Endothelial cell (in vitro differentiated cells): Measurements from ENCODE around the gene GJC1. TPM values are rescaled to one million over a fixed set of nuclear protein-coding genes. Genes with fewer than 3 reads are reported as not detected.

ENCODE experiments used
- DNase-seq: peaks from one replicate; pipeline ENCODE4 v3.0.0; 2021; ENCODE audit warnings: low spot score
- H3K27ac Mint-ChIP-seq: one replicate; pipeline ENCODE4 v1.8.0; 2021; ENCODE audit warnings: mixed read lengths, inconsistent platforms; ENCODE audit not compliant: unreplicated experiment
- H3K27me3 Mint-ChIP-seq: one replicate; pipeline ENCODE4 v1.8.0; 2021; ENCODE audit warnings: mild to moderate bottlenecking, moderate library complexity, mixed read lengths, inconsistent platforms; ENCODE audit not compliant: unreplicated experiment
- H3K36me3 Mint-ChIP-seq: one replicate; pipeline ENCODE4 v1.8.0; 2021; ENCODE audit warnings: mild to moderate bottlenecking, low read depth, mixed read lengths, inconsistent platforms; ENCODE audit not compliant: unreplicated experiment
- H3K4me1 Mint-ChIP-seq: one replicate; pipeline ENCODE4 v1.8.0; 2021; ENCODE audit warnings: mild to moderate bottlenecking, mixed read lengths, inconsistent platforms; ENCODE audit not compliant: unreplicated experiment
- H3K4me3 Mint-ChIP-seq: one replicate; pipeline ENCODE4 v1.8.0; 2021; ENCODE audit warnings: mild to moderate bottlenecking, mixed read lengths, inconsistent platforms; ENCODE audit not compliant: unreplicated experiment
- H3K9me3 Mint-ChIP-seq: one replicate; pipeline ENCODE4 v1.8.0; 2021; ENCODE audit warnings: mixed read lengths, inconsistent platforms; ENCODE audit not compliant: unreplicated experiment
- total RNA-seq: library from RNA; stranded (reverse); fragmentation: NEBNext Ultra II Directional; extraction: Animal tissue kit (Norgen Biotek cat#: 25700); gene quantifications from one replicate; pipeline ENCODE4 v1.2.1, GENCODE V29; 2021; ENCODE audit not compliant: unreplicated experiment
- TF ChIP-seq, protein P1 (sequence below): fragments of 200-600 bp; sonication (generic); IDR thresholded peaks from one replicate; pipeline ENCODE4 v1.5.0; 2021; ENCODE audit warnings: antibody characterized with exemption; ENCODE audit not compliant: unreplicated experiment

GJC1 gene
- total RNA-seq, 1 donor from 2014 or later, result 36.5 TPM

DNA sequence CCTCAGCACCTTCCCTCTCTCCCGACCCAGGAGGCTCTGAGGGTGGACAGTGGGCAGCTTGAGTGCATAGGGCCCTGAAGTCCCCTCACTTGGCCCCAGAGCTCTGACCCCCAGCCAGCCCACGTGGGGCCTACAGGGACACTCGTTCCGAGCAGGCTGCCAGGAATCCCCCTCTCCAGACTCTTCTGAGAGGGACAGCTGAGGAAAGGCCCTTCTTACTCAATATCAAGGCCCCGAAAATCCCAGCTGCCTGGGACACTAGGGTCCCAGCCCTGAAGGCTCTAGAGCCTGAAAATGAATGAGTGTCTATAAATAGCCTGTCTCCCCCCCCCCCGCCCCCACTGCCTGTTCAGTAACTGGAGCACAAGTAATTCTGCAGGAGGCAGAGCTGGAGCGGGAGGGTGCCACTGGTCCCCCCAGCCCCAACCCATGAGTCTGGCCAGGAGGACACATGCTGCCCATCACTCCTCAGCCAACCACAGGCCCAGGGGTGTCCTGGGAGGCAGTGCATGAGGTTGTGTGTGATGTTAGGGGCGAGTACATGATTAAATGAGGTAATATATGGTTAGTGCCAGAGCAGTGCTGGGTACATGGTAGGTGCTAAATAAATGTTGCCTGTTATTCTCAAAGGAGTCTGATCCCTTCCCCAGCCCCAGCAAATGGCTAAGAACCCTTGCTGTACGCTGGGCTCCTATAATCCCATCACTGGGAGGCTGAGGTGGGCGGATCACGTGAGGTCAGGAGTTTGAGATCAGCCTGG is 59.7 kb downstream of the GJC1 start:
- Mint-ChIP-seq H3K4me1 (no peaks in the 10 kb centered on the region), H3K27me3 (peaks cover 10% of the 10 kb centered on the region), H3K27ac (no peak overlapping the region), H3K4me3 (no peak overlapping the region), H3K9me3 (no peaks in the 10 kb centered on the region), H3K36me3 (no peaks in the 10 kb centered on the region)
- TF ChIP-seq, protein P1, sequence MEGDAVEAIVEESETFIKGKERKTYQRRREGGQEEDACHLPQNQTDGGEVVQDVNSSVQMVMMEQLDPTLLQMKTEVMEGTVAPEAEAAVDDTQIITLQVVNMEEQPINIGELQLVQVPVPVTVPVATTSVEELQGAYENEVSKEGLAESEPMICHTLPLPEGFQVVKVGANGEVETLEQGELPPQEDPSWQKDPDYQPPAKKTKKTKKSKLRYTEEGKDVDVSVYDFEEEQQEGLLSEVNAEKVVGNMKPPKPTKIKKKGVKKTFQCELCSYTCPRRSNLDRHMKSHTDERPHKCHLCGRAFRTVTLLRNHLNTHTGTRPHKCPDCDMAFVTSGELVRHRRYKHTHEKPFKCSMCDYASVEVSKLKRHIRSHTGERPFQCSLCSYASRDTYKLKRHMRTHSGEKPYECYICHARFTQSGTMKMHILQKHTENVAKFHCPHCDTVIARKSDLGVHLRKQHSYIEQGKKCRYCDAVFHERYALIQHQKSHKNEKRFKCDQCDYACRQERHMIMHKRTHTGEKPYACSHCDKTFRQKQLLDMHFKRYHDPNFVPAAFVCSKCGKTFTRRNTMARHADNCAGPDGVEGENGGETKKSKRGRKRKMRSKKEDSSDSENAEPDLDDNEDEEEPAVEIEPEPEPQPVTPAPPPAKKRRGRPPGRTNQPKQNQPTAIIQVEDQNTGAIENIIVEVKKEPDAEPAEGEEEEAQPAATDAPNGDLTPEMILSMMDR, result no peak
- DNase-seq, result no peak

DNA sequence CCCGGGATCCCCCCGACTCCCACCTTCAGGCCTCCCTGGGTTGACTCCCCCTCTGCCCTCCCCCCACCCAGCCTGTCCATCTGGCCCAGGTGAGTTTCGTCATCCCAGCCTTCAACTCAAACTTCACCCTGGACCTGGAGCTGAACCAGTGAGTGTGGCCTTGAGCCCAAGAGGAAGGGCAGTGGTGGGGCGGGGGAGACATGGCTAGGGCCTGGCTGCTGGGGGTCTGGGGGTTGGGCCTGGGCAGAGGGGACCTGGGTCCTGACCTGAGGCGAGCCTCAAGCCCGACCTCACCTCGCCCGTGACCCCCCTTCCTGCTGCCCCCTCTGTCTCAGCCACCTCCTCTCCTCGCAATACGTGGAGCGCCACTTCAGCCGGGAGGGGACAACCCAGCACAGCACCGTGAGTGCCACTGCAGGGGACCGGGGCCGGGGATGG is 60.4 kb downstream of the GJC1 start:
- Mint-ChIP-seq H3K27me3 (peaks cover 10% of the 10 kb centered on the region), H3K9me3 (no peaks in the 10 kb centered on the region), H3K27ac (no peak overlapping the region), H3K4me3 (no peak overlapping the region), H3K4me1 (no peaks in the 10 kb centered on the region), H3K36me3 (no peaks in the 10 kb centered on the region)
- TF ChIP-seq, protein P1, result no peak
- DNase-seq, result no peak

DNA sequence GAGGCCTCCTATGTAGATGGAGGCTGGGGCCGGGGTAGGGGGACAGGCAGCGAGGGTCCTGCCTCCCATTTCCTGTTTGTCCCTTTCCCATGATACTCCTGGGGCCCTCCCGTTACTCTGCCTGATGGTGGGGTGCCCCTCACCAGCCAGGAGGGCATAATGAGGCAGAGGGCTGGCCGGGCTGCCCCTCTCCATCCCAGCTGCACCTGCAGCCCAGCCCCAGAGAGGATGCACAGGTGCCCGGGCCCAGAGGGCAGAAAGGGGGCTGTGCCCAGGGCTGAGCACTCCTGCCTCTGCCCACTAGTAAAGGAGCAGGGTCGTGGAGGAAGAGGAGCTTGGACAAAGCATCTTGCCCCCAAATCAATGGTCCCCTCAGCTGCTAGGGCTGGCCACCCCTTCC is 60.9 kb downstream of the GJC1 start:
- no peaks in the 10 kb centered on the region for H3K4me1 Mint-ChIP-seq
- no peak overlapping the region for H3K27ac Mint-ChIP-seq
- no peaks in the 10 kb centered on the region for H3K9me3 Mint-ChIP-seq
- H3K27me3 Mint-ChIP-seq, result peaks cover 10% of the 10 kb centered on the region
- TF ChIP-seq, protein P1, result no peak
- H3K36me3 Mint-ChIP-seq, result no peaks in the 10 kb centered on the region
- no peak overlapping the region for H3K4me3 Mint-ChIP-seq
- DNase-seq, result no peak

DNA sequence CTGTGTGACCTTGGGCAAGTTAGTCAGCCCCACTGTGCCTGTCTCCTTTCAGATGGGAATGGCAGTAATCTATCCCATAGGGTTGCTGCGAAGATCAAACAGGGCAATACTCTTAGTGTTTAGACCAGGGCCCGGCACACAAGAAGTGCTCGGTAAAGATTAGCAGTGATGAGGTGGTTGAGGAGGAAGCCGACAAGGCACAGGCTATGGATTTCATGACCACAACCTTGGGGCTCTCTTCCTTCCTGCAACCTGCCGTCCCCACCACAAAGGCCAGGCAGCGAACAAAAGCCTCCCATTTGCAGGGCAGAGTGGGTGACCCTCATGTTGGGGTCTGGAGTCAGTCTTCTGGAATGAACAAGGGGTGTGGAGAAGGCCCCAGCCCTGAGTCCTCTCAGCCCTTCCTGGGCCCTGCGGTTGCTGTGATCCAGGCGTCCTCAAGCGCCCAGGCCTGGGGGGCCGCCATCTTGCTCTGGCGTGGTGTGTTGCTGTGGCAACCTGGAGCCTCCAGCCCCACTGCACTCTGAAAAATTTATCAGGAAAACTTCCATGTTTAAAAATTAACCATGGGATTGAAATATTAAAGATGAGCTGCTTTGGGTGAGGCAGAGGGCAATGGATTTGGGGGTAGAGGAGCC is 61.5 kb downstream of the GJC1 start:
- H3K4me3 Mint-ChIP-seq, result no peak overlapping the region
- H3K27ac Mint-ChIP-seq, result no peak overlapping the region
- H3K9me3 Mint-ChIP-seq, result no peaks in the 10 kb centered on the region
- DNase-seq, result no peak
- H3K4me1 Mint-ChIP-seq, result no peaks in the 10 kb centered on the region
- H3K36me3 Mint-ChIP-seq, result no peaks in the 10 kb centered on the region
- TF ChIP-seq, protein P1, result no peak
- peaks cover 10% of the 10 kb centered on the region for H3K27me3 Mint-ChIP-seq

DNA sequence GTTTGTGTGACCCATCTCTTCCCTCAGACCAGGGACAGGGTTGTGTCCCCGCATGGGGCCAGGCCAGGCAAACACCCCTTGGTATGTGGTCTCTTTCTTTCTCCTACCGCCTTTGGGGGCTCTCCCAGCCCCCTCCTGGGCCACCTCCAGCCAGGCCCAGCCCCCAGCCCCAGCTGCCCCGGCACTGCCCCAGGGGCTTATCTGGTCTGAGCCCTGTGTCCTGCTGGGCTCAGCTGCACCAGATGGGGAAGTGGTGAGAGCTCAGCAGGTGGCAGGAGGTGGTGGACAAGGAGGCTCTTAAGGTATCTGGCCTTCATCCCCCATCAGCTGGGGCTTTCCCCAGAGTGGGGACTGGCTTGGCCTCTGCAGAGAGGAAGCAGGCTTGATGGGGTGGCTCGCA is 62.6 kb downstream of the GJC1 start:
- no peaks in the 10 kb centered on the region for H3K9me3 Mint-ChIP-seq
- H3K4me1 Mint-ChIP-seq, result no peaks in the 10 kb centered on the region
- no peaks in the 10 kb centered on the region for H3K36me3 Mint-ChIP-seq
- DNase-seq, result no peak
- peaks cover 2% of the 10 kb centered on the region for H3K27me3 Mint-ChIP-seq
- no peak overlapping the region for H3K27ac Mint-ChIP-seq
- no peak overlapping the region for H3K4me3 Mint-ChIP-seq
- TF ChIP-seq, protein P1, result no peak
